PC-3 (cell line): ENCODE data around the gene MICB. TPM values are rescaled to one million over a fixed set of nuclear protein-coding genes. Genes with fewer than 3 reads are reported as not detected.

Source experiments
- ATAC-seq: fragments of 200-7000 bp; cut with Tn5 transposase; 2 replicates; pipeline ENCODE4 v1.9.1; 2020; ENCODE audit warnings: mild to moderate bottlenecking, moderate library complexity
- BruUV-seq: library from RNA; stranded (reverse); fragments of 400-500 nt; replicated peaks from 2 replicates; lab custom pipeline; 2021; lab: Mats Ljungman, UMichigan
- CTCF ChIA-PET: fragments of 300-600 bp; sonication (Branson Sonifier 250); formaldehyde crosslinking; loops from one replicate; lab custom pipeline; 2022; ENCODE audit warnings: antibody characterized with exemption; lab: Charles Lee
- POLR2A ChIA-PET: fragments of 300-600 bp; sonication (Branson Sonifier 250); formaldehyde crosslinking; loops from one replicate; lab custom pipeline; 2022; ENCODE audit warnings: antibody characterized with exemption; ENCODE audit not compliant: unreplicated experiment; lab: Charles Lee
- DNase-seq: peaks from one replicate; pipeline ENCODE4 v3.0.0-alpha.2; 2015
- H2AFZ ChIP-seq: fragments of 300-600 bp; sonication (generic); 2 replicates; pipeline ENCODE4 v1.6.0; 2016; ENCODE audit warnings: antibody characterized with exemption, low read length
- H3F3A ChIP-seq: fragments of 300-600 bp; sonication (generic); one replicate; pipeline ENCODE4 v1.6.0; 2017; ENCODE audit warnings: antibody characterized with exemption, low read length, control low read depth, mild to moderate bottlenecking; ENCODE audit not compliant: unreplicated experiment
- H3K27ac ChIP-seq: fragments of 300-600 bp; sonication (generic); 2 replicates; pipeline ENCODE4 v1.5.1; 2016; ENCODE audit warnings: mild to moderate bottlenecking, low read length
- H3K27me3 ChIP-seq: fragments of 300-600 bp; sonication (generic); 2 replicates; pipeline ENCODE4 v1.6.1; 2016; ENCODE audit warnings: low read length, mixed read lengths
- H3K36me3 ChIP-seq: fragments of 300-600 bp; sonication (generic); 2 replicates; pipeline ENCODE4 v1.6.1; 2016; ENCODE audit warnings: low read depth, mixed run types, low read length, mixed read lengths
- H3K4me1 ChIP-seq: fragments of 300-600 bp; sonication (generic); 2 replicates; pipeline ENCODE4 v1.5.1; 2016; ENCODE audit warnings: low read length; ENCODE audit not compliant: insufficient read depth
- H3K4me2 ChIP-seq: fragments of 300-600 bp; sonication (generic); 2 replicates; pipeline ENCODE4 v1.6.0; 2016; ENCODE audit warnings: low read length
- H3K4me3 ChIP-seq: fragments of 300-600 bp; sonication (generic); 2 replicates; pipeline ENCODE4 v1.5.1; 2016; ENCODE audit warnings: mild to moderate bottlenecking, low read length, mixed read lengths
- H3K79me2 ChIP-seq: fragments of 300-600 bp; sonication (generic); 2 replicates; pipeline ENCODE4 v1.6.1; 2017; ENCODE audit warnings: low read length, mixed read lengths
- H3K9ac ChIP-seq: fragments of 300-600 bp; sonication (generic); 2 replicates; pipeline ENCODE4 v1.6.0; 2016; ENCODE audit warnings: mild to moderate bottlenecking, low read length
- H3K9me2 ChIP-seq: fragments of 300-600 bp; sonication (generic); replicated peaks from 2 replicates; pipeline ENCODE4 v1.6.1; 2016; ENCODE audit warnings: mixed run types, low read length, mixed read lengths
- H3K9me3 ChIP-seq: fragments of 300-600 bp; sonication (generic); 2 replicates; pipeline ENCODE4 v1.6.1; 2016; ENCODE audit warnings: low read length, mixed read lengths
- H4K20me1 ChIP-seq: fragments of 300-600 bp; sonication (generic); 2 replicates; pipeline ENCODE4 v1.6.1; 2016; ENCODE audit warnings: low read length, mixed read lengths
- EZH2 ChIP-seq: fragments of 300-600 bp; sonication (generic); IDR thresholded peaks from one replicate; pipeline ENCODE4 v1.6.1; 2017; ENCODE audit warnings: antibody characterized with exemption, mild to moderate bottlenecking, low read length; ENCODE audit not compliant: unreplicated experiment
- EZH2phosphoT487 ChIP-seq: fragments of 300-600 bp; sonication (generic); IDR thresholded peaks from 2 replicates; pipeline ENCODE4 v1.6.1; 2018; ENCODE audit warnings: mild to moderate bottlenecking, antibody characterized with exemption, low read length, borderline replicate concordance
- intact Hi-C: fragments of 100-400 bp; cut with micrococcal nuclease; formaldehyde crosslinking; loops from 2 replicates; pipeline ENCODE4 v1.9.0; 2023
- total RNA-seq: library from RNA; depleted of rRNA; stranded (reverse); fragments of >200 nt; gene quantifications from 2 replicates; pipeline ENCODE4 v1.2.3, GENCODE V29; 2014
- TF ChIP-seq, protein P1 (sequence below): fragments of 300-600 bp; sonication (generic); conservative IDR thresholded peaks from 2 replicates; pipeline ENCODE4 v1.5.1; 2017; ENCODE audit warnings: antibody characterized with exemption, low read depth, mild to moderate bottlenecking, low read length

Gene MICB
- total RNA-seq, 1 experiment from 2014 or later, result 25.6 TPM

- Histone ChIP-seq H3K9ac (no peak overlapping the region), H3K79me2 (no peaks in the 10 kb centered on the region), H3K27ac (no peak overlapping the region), H3K9me2 (no peaks in the 10 kb centered on the region), H3K27me3 (no peaks in the 10 kb centered on the region), H3K4me3 (no peak overlapping the region), H3K36me3 (peaks cover 19% of the 10 kb centered on the region), H3K4me1 (peaks cover 23% of the 10 kb centered on the region), H2AFZ (no peak overlapping the region), H3K9me3 (no peaks in the 10 kb centered on the region), H3F3A (no peaks in the 10 kb centered on the region), H4K20me1 (no peaks in the 10 kb centered on the region), H3K4me2 (no peak overlapping the region)
- ChIA-PET POLR2A (no interaction called here), CTCF (no interaction called here)
- ATAC-seq (no peak), DNase-seq (no peak)
- no TSS peak for BruUV-seq
- TF ChIP-seq, protein P1, sequence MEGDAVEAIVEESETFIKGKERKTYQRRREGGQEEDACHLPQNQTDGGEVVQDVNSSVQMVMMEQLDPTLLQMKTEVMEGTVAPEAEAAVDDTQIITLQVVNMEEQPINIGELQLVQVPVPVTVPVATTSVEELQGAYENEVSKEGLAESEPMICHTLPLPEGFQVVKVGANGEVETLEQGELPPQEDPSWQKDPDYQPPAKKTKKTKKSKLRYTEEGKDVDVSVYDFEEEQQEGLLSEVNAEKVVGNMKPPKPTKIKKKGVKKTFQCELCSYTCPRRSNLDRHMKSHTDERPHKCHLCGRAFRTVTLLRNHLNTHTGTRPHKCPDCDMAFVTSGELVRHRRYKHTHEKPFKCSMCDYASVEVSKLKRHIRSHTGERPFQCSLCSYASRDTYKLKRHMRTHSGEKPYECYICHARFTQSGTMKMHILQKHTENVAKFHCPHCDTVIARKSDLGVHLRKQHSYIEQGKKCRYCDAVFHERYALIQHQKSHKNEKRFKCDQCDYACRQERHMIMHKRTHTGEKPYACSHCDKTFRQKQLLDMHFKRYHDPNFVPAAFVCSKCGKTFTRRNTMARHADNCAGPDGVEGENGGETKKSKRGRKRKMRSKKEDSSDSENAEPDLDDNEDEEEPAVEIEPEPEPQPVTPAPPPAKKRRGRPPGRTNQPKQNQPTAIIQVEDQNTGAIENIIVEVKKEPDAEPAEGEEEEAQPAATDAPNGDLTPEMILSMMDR, result no peak
- TF ChIP-seq EZH2phosphoT487, result no peak
- TF ChIP-seq EZH2, result no peak
- intact Hi-C loops, result no loop called here
These were observed 60.3 kb downstream of the MICB start for GRCh38 chr6:31558318-31558625.

DNA sequence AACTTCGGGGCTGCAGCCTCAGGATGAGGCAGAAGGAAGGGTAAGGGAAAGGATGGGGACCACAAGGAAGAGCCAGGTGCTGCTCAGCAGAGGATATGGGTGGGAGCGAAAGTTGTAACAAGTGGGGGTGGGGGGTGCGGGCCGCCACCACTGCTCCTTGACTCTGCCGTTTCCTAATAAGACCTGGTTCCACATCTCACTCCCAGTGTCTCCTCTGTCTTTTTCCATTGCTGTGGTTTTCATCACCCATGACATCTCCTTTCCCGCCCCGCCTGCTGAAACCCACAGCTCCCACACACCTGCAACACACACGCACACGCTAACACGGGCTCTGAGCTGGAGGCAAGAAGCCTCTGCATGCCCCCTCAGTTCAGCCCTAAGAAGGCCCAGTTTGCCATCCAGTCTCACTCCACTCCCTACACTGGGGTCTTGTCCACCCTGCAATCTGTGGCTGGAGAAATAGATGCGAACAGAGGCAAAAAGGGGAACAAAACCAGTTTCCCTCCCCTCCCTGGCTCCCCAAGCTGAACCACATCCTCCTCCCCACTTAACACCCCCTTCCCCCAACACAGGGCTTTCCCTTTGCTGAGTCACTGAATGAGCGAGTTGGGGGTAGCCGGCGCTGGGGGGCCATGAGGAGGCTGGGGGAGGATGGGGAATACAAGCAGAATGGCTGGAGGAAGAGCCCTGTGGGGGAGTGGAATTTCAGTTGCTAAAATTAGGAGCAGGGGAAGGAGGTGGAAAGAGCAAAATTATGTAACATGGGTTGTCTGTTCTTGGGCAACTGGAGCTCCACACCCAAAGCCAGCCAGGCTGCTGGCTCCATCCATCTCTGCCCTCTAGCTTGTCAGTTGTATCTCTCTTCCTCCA, 60.9 kb downstream of the MICB start:
- H3K27me3 ChIP-seq, result no peaks in the 10 kb centered on the region
- ChIA-PET CTCF (no interaction called here), POLR2A (no interaction called here)
- H3K9ac ChIP-seq, result no peak overlapping the region
- DNase-seq, result no peak
- no peaks in the 10 kb centered on the region for H4K20me1 ChIP-seq
- TF ChIP-seq EZH2 (no peak), EZH2phosphoT487 (no peak)
- TF ChIP-seq, protein P1, result no peak
- H3K9me3 ChIP-seq, result no peaks in the 10 kb centered on the region
- no peak overlapping the region for H2AFZ ChIP-seq
- H3K79me2 ChIP-seq, result no peaks in the 10 kb centered on the region
- peaks cover 23% of the 10 kb centered on the region for H3K4me1 ChIP-seq
- no peak overlapping the region for H3K4me3 ChIP-seq
- no peaks in the 10 kb centered on the region for H3K9me2 ChIP-seq
- no peak for ATAC-seq
- no TSS peak for BruUV-seq
- no peak overlapping the region; the same call in 1 of the 2 replicates for H3K27ac ChIP-seq
- peaks cover 16% of the 10 kb centered on the region for H3K36me3 ChIP-seq
- no peaks in the 10 kb centered on the region for H3F3A ChIP-seq
- intact Hi-C loops, result no loop called here
- no peak overlapping the region for H3K4me2 ChIP-seq

- H3K79me2 ChIP-seq, result no peaks in the 10 kb centered on the region
- intact Hi-C loops, result no loop called here
- H3K9me3 ChIP-seq, result no peaks in the 10 kb centered on the region
- H3K9me2 ChIP-seq, result no peaks in the 10 kb centered on the region
- TF ChIP-seq EZH2 (no peak), EZH2phosphoT487 (no peak)
- TF ChIP-seq, protein P1, result no peak
- no peak overlapping the region for H3K4me3 ChIP-seq
- POLR2A ChIA-PET, result no interaction called here
- no TSS peak for BruUV-seq
- DNase-seq (no peak), ATAC-seq (no peak)
- no peaks in the 10 kb centered on the region for H4K20me1 ChIP-seq
- CTCF ChIA-PET, result no interaction called here
- peaks cover 23% of the 10 kb centered on the region for H3K4me1 ChIP-seq
- H3K4me2 ChIP-seq, result peak overlapping the region; percentile 17; the same call in 1 of the 2 replicates
- H3K9ac ChIP-seq, result no peak overlapping the region
- H3K27ac ChIP-seq, result peak overlapping the region; percentile 45
- H3F3A ChIP-seq, result no peaks in the 10 kb centered on the region
- no peaks in the 10 kb centered on the region for H3K27me3 ChIP-seq
- H2AFZ ChIP-seq, result no peak overlapping the region
- H3K36me3 ChIP-seq, result peaks cover 11% of the 10 kb centered on the region; the same call in 1 of the 2 replicates
These were observed 61.6 kb downstream of the MICB start for GRCh38 chr6:31559606-31559957.
